Motor neuron (in vitro differentiated cells): ENCODE results near the gene CTNNA2. TPM values are rescaled to one million over a fixed set of nuclear protein-coding genes. Genes with fewer than 3 reads are reported as not detected.
"Not testable (repeated sequence)": the region's sequence is repeated elsewhere in the genome, so short reads cannot be mapped to it uniquely, and the experiment has no call there.

Experiments used
- ATAC-seq, 8 experiments: fragments of 200-7000 bp; cut with Tn5 transposase; replicated peaks in 6 of 8; 2 replicates each; pipeline ENCODE4 v1.8.0; 2021; ENCODE audit warnings: mild to moderate bottlenecking in 8 of 8, moderate library complexity in 8 of 8
- H3K27ac ChIP-seq, 2 donors: fragments of 250-450 bp; sonication (Bioruptor Pico); 2 replicates each; pipeline ENCODE4 v1.9.0; 2021; ENCODE audit warnings: antibody characterized with exemption in 2 of 2, mild to moderate bottlenecking in 2 of 2, moderate library complexity in 1 of 2
- H3K4me1 ChIP-seq, 2 donors: fragments of 250-450 bp; sonication (Bioruptor Pico); replicated peaks in 1 of 2; 2 replicates each; pipeline ENCODE4 v1.6.1; 2021; ENCODE audit warnings: antibody characterized with exemption in 2 of 2, mild to moderate bottlenecking in 2 of 2, moderate library complexity in 1 of 2
- H3K4me3 ChIP-seq, 5 donors: fragments of 250-450 bp; sonication (Bioruptor Pico); 2 replicates each; pipeline ENCODE4 v1.9.0; 2021; ENCODE audit warnings: antibody characterized with exemption in 5 of 5, mild to moderate bottlenecking in 5 of 5, moderate library complexity in 4 of 5
- WGBS, 10 experiments: fragments of 450-650 bp; shearing (Covaris generic); methylation state at CpG; one replicate each; pipeline ENCODE4 v1.0.0; 2022; 5-methylcytosine and 5-hydroxymethylcytosine counted together
- in situ Hi-C, 9 experiments: fragments of 400-800 bp; cut with MboI; loops; one replicate each; pipeline ENCODE4 v1.15.0; 2021; ENCODE audit warnings: low sequenced_read_pairs in 9 of 9, low pct_unique_long_range_greater_than_20kb in 2 of 9; ENCODE audit not compliant: unreplicated experiment in 9 of 9
- total RNA-seq, 8 experiments: library from RNA; unstranded; fragments of 300-600 nt; gene quantifications; 2 replicates each; pipeline versions ENCODE4 v1.2.3 to v1.2.4, GENCODE V29; 2022

The CTNNA2 gene
- total RNA-seq, 8 experiments from 2014 or later: 0.81 to 127 (median 56.5) TPM

- Histone ChIP-seq H3K4me3 (no peak overlapping the region), H3K4me1 (peaks cover 7 to 14% of the 10 kb centered on the region in 2 donors), H3K27ac (no peak overlapping the region)
- WGBS, 10 experiments: 14 to 100% (median 95%) methylated on average over 1 to 2 of the region's 2 CpGs; no CpG with 5 or more reads in 2 of the 10 experiments
- ATAC-seq: no peak
- in situ Hi-C loops: no loop called here
These were observed 509.2 kb downstream of the CTNNA2 start for GRCh38 chr2:80022018-80022417.

GRCh38 chr2:80026040-80026729, 513.3 kb downstream of the CTNNA2 start:
- no peak overlapping the region for H3K4me3 ChIP-seq
- 28 to 95% (median 71%) methylated on average over 2 to 5 of the region's 5 CpGs for WGBS, 10 experiments
- peaks cover 0 to 4% of the 10 kb centered on the region in 2 donors for H3K4me1 ChIP-seq
- no peak overlapping the region for H3K27ac ChIP-seq
- peak in 4 of 8 experiments; percentile 38 to 50 (median 46) for ATAC-seq
- in situ Hi-C loops: no loop called here

- 29 to 100% (median 83%) methylated on average over 1 to 3 of the region's 3 CpGs; no CpG with 5 or more reads in 1 of the 10 experiments for WGBS, 10 experiments
- Histone ChIP-seq H3K4me1 (no peaks in the 10 kb centered on the region), H3K4me3 (no peak overlapping the region), H3K27ac (no peak overlapping the region)
- in situ Hi-C loops: no loop called here
- no peak for ATAC-seq
These were observed 515.2 kb downstream of the CTNNA2 start for GRCh38 chr2:80028051-80028450.

- in situ Hi-C loops: no loop called here
- Histone ChIP-seq H3K4me3 (no peak overlapping the region), H3K27ac (no peak overlapping the region), H3K4me1 (no peaks in the 10 kb centered on the region)
- no peak for ATAC-seq
These were observed 515.7 kb downstream of the CTNNA2 start for GRCh38 chr2:80028584-80028983.

- no peak overlapping the region for H3K4me3 ChIP-seq
- 0 to 100% (median 84%) methylated on average over 1 to 2 of the region's 2 CpGs; no CpG with 5 or more reads in 1 of the 10 experiments for WGBS, 10 experiments
- no peaks in the 10 kb centered on the region for H3K4me1 ChIP-seq
- no peak overlapping the region for H3K27ac ChIP-seq
- in situ Hi-C loops: no loop called here
- ATAC-seq: no peak
These were observed 517.3 kb downstream of the CTNNA2 start for GRCh38 chr2:80030135-80030534.

- 81 to 100% (median 88%) methylated on average over 1 to 6 of the region's 7 CpGs; no CpG with 5 or more reads in 4 of the 10 experiments for WGBS, 10 experiments
- H3K27ac ChIP-seq, H3K4me3 ChIP-seq, ATAC-seq, in situ Hi-C loops, H3K4me1 ChIP-seq: not testable (repeated sequence)
These were observed 519.8 kb downstream of the CTNNA2 start for GRCh38 chr2:80032684-80033083.

GRCh38 chr2:80035749-80036285, 523.0 kb downstream of the CTNNA2 start:
- in situ Hi-C loops: no loop called here
- ATAC-seq: peak in 1 of 8 experiments; percentile 15
- Histone ChIP-seq H3K27ac (no peak overlapping the region), H3K4me3 (no peak overlapping the region), H3K4me1 (no peaks in the 10 kb centered on the region)
- WGBS, 10 experiments: 0 to 93% (median 39%) methylated on average over 1 to 5 of the region's 5 CpGs; no CpG with 5 or more reads in 2 of the 10 experiments

GRCh38 chr2:80037310-80037709, 524.5 kb downstream of the CTNNA2 start:
- Histone ChIP-seq H3K4me1 (no peaks in the 10 kb centered on the region), H3K27ac (no peak overlapping the region), H3K4me3 (no peak overlapping the region)
- ATAC-seq: no peak
- 11 to 100% (median 57%) methylated on average over 1 to 4 of the region's 4 CpGs; no CpG with 5 or more reads in 1 of the 10 experiments for WGBS, 10 experiments
- in situ Hi-C loops: no loop called here

GRCh38 chr2:80040226-80040625, 527.4 kb downstream of the CTNNA2 start:
- no peak overlapping the region for H3K4me3 ChIP-seq
- ATAC-seq: no peak
- in situ Hi-C loops: no loop called here
- WGBS, 10 experiments: 0 to 100% (median 100%) methylated on average over 1 to 2 of the region's 2 CpGs; no CpG with 5 or more reads in 1 of the 10 experiments
- H3K27ac ChIP-seq: no peak overlapping the region
- no peaks in the 10 kb centered on the region for H3K4me1 ChIP-seq

- no peak for ATAC-seq
- Histone ChIP-seq H3K4me1 (no peaks in the 10 kb centered on the region), H3K27ac (no peak overlapping the region), H3K4me3 (no peak overlapping the region)
- 15 to 100% (median 85%) methylated on average over 1 to 2 of the region's 2 CpGs; no CpG with 5 or more reads in 2 of the 10 experiments for WGBS, 10 experiments
- in situ Hi-C loops: no loop called here
These were observed 529.8 kb downstream of the CTNNA2 start for GRCh38 chr2:80042635-80043034.

GRCh38 chr2:80048296-80048695, 535.4 kb downstream of the CTNNA2 start:
- ATAC-seq: no peak
- 20 to 100% (median 84%) methylated on average over 1 to 2 of the region's 2 CpGs; no CpG with 5 or more reads in 2 of the 10 experiments for WGBS, 10 experiments
- H3K4me3 ChIP-seq: no peak overlapping the region
- no peaks in the 10 kb centered on the region for H3K4me1 ChIP-seq
- in situ Hi-C loops: no loop called here
- H3K27ac ChIP-seq: no peak overlapping the region

GRCh38 chr2:80050246-80050645, 537.4 kb downstream of the CTNNA2 start:
- in situ Hi-C loops: no loop called here
- ATAC-seq: peak in 4 of 8 experiments; percentile 12 to 45 (median 34)
- peaks cover 10 to 11% of the 10 kb centered on the region in 2 donors for H3K4me1 ChIP-seq
- 8 to 83% (median 74%) methylated on average over 1 to 3 of the region's 6 CpGs; no CpG with 5 or more reads in 3 of the 10 experiments for WGBS, 10 experiments
- H3K4me3 ChIP-seq: no peak overlapping the region
- H3K27ac ChIP-seq: no peak overlapping the region

- ATAC-seq: peak in 5 of 8 experiments; percentile 70 to 92 (median 89)
- 20 to 100% (median 39%) methylated on average over 2 to 8 of the region's 8 CpGs for WGBS, 10 experiments
These were observed 540.9 kb downstream of the CTNNA2 start for GRCh38 chr2:80053522-80054345.

More at GRCh38 chr2:80053522-80054345, 540.9 kb downstream of the CTNNA2 start:
- Histone ChIP-seq H3K4me3 (no peak overlapping the region), H3K27ac (no peak overlapping the region), H3K4me1 (peaks cover 10 to 11% of the 10 kb centered on the region in 2 donors)
- in situ Hi-C loops: no loop called here
